Fibroblast of skin of right biceps (primary cell): ENCODE measurements around the gene HOXD9.

Experiments used
- DNase-seq: peaks from one replicate; pipeline ENCODE4 v3.0.0-alpha.2; 2013

Gene HOXD9

GRCh38 chr2:176099159-176099727, 23.3 kb upstream of the HOXD9 start:
- no peak for DNase-seq

- no peak for DNase-seq
Measured at GRCh38 chr2:176099728-176100546, 22.6 kb upstream of the HOXD9 start, which contains the start of gene HOXD12. HOXD12 (plus strand) TSS chr2:176099795; CDS start chr2:176099802, 7 bp downstream.

- no peak for DNase-seq
Measured at GRCh38 chr2:176100547-176101140, 21.9 kb upstream of the HOXD9 start.

GRCh38 chr2:176101216-176101830, 21.2 kb upstream of the HOXD9 start:
- DNase-seq, result no peak

GRCh38 chr2:176101842-176102241, 20.7 kb upstream of the HOXD9 start:
- DNase-seq, result no peak

- no peak for DNase-seq
Measured at GRCh38 chr2:176102309-176102866, 20.1 kb upstream of the HOXD9 start.

- no peak for DNase-seq
Measured at GRCh38 chr2:176103194-176103593, 19.3 kb upstream of the HOXD9 start.

- no peak for DNase-seq
Measured at GRCh38 chr2:176103742-176104315, 18.7 kb upstream of the HOXD9 start.

- peak; percentile 85 for DNase-seq
Measured at GRCh38 chr2:176104316-176105077, 18.0 kb upstream of the HOXD9 start.

GRCh38 chr2:176105078-176105729, 17.3 kb upstream of the HOXD9 start:
- no peak for DNase-seq

GRCh38 chr2:176105730-176106580, 16.6 kb upstream of the HOXD9 start:
- DNase-seq, result no peak

- DNase-seq, result peak; percentile 75
Measured at GRCh38 chr2:176106581-176107539, 15.7 kb upstream of the HOXD9 start, which contains the start of gene HOXD11. HOXD11 (plus strand) TSS chr2:176107280; CDS start chr2:176107356, 76 bp downstream.

GRCh38 chr2:176107731-176108181, 14.8 kb upstream of the HOXD9 start:
- no peak for DNase-seq

GRCh38 chr2:176109192-176109901, 13.2 kb upstream of the HOXD9 start:
- DNase-seq, result no peak

- DNase-seq, result no peak
Measured at GRCh38 chr2:176109946-176110345, 12.6 kb upstream of the HOXD9 start.

GRCh38 chr2:176110415-176111308, 11.9 kb upstream of the HOXD9 start:
- no peak for DNase-seq

GRCh38 chr2:176111309-176111663, 11.2 kb upstream of the HOXD9 start:
- DNase-seq, result peak; percentile 56
